A549 (cell line): ENCODE measurements around the gene JARID2.

ENCODE experiments used
- CEBPB ChIP-seq, 2 experiments: fragments of >200 bp in 1 of 2; sonication (Bioruptor Twin) in 1 of 2; formaldehyde crosslinking in 1 of 2; IDR thresholded peaks; 2 replicates each; pipeline ENCODE4 v1.6.1; 2012 to 2016
- EHMT2 ChIP-seq: fragments of 200-600 bp; sonication (generic); IDR thresholded peaks from 2 replicates; pipeline ENCODE4 v1.6.1; 2016; ENCODE audit warnings: antibody characterized with exemption, low read depth, mild to moderate bottlenecking, moderate library complexity
- EP300 ChIP-seq, 2 experiments: fragments of >200 bp; sonication (Bioruptor Twin); formaldehyde crosslinking; IDR thresholded peaks; 2 replicates in 1 of 2; 3 replicates in 1 of 2; pipeline ENCODE4 v1.6.1; 2016 to 2017
- HDAC2 ChIP-seq: fragments of 200-600 bp; sonication (generic); IDR thresholded peaks from 2 replicates; pipeline ENCODE4 v1.6.1; 2016
- MAX ChIP-seq: IDR thresholded peaks from 2 replicates; pipeline ENCODE4 v1.6.1; 2012
- MAZ ChIP-seq: fragments of 150-350 bp; IDR thresholded peaks from 2 replicates; pipeline ENCODE4 v1.6.1; 2014; ENCODE audit warnings: antibody characterized with exemption, low read depth, low read length, borderline replicate concordance
- MYC ChIP-seq: IDR thresholded peaks from 2 replicates; pipeline ENCODE4 v1.6.1; 2012; ENCODE audit warnings: mild to moderate bottlenecking, inconsistent platforms, low read length, improper control_type of control experiment, borderline replicate concordance
- NPAS2 ChIP-seq: fragments of 250-450 bp; sonication (Bioruptor Pico); IDR thresholded peaks from 2 replicates; pipeline ENCODE4 v1.8.0; 2022; ENCODE audit warnings: mild to moderate bottlenecking, moderate library complexity, borderline replicate concordance
- PHF8 ChIP-seq: fragments of 200-600 bp; sonication (generic); IDR thresholded peaks from 2 replicates; pipeline ENCODE4 v1.6.1; 2016; ENCODE audit warnings: low read depth, mild to moderate bottlenecking, antibody characterized with exemption, moderate library complexity, borderline replicate concordance
- POLR2A ChIP-seq: IDR thresholded peaks from 2 replicates; pipeline ENCODE4 v1.6.1; 2012; ENCODE audit warnings: mild to moderate bottlenecking, low read length
- RAD21 ChIP-seq, 2 experiments: fragments of >200 bp in 1 of 2; sonication (Bioruptor Twin) in 1 of 2; formaldehyde crosslinking in 1 of 2; IDR thresholded peaks in 1 of 2; conservative IDR thresholded peaks in 1 of 2; 2 replicates in 1 of 2; 3 replicates in 1 of 2; pipeline ENCODE4 v1.6.1; 2012 to 2018; ENCODE audit warnings: inconsistent platforms in 1 of 2
- RCOR1 ChIP-seq: fragments of 150-350 bp; IDR thresholded peaks from 2 replicates; pipeline ENCODE4 v1.6.1; 2014; ENCODE audit warnings: antibody characterized with exemption, low read length, low read depth
- SMC3 ChIP-seq: fragments of >200 bp; sonication (Bioruptor Twin); formaldehyde crosslinking; IDR thresholded peaks from 3 replicates; pipeline ENCODE4 v1.6.1; 2018; ENCODE audit warnings: inconsistent platforms
- TF ChIP-seq, protein P1 (sequence below): fragments of >200 bp; sonication (Bioruptor Twin); formaldehyde crosslinking; IDR thresholded peaks from 3 replicates; pipeline ENCODE4 v1.5.1; 2016

DNA sequence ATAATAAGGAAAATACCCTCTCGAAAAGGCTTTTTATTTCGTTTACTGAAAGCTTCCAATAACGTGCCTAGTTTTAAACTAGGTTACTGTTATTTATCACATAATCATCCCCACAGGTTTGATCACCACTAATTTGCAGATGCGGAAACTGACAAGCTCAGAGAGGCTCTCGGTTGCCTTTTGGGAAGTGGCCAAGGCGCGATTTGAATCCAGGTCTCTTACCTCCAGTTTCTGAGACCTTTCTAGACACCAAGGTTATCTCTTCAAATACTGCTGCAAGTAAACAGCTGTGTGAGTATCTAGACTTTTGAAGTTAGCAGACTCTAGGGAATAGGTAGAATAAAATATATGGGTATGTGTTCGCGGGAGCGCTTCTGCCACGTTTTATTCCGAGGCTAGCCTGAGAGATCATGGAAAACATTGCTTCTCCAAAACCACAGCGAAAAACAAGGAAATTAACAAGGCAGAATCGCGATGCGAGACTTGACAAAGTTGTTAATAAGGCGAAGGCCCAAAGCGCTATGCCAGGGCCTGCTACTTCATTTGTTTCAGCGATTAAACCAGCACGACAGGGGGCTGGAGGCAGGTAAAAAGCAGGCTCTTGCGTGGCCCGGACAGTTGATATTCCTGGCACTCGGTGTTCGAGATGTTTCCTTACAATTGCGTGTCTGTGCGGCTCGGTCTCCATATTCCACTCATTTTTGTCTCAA, 1.8 kb upstream of the JARID2 start:
- TF ChIP-seq MAZ: no peak
- no peak for TF ChIP-seq MAX
- TF ChIP-seq, protein P1, sequence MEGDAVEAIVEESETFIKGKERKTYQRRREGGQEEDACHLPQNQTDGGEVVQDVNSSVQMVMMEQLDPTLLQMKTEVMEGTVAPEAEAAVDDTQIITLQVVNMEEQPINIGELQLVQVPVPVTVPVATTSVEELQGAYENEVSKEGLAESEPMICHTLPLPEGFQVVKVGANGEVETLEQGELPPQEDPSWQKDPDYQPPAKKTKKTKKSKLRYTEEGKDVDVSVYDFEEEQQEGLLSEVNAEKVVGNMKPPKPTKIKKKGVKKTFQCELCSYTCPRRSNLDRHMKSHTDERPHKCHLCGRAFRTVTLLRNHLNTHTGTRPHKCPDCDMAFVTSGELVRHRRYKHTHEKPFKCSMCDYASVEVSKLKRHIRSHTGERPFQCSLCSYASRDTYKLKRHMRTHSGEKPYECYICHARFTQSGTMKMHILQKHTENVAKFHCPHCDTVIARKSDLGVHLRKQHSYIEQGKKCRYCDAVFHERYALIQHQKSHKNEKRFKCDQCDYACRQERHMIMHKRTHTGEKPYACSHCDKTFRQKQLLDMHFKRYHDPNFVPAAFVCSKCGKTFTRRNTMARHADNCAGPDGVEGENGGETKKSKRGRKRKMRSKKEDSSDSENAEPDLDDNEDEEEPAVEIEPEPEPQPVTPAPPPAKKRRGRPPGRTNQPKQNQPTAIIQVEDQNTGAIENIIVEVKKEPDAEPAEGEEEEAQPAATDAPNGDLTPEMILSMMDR: no peak
- TF ChIP-seq SMC3: no peak
- no peak for TF ChIP-seq RCOR1
- no peak for TF ChIP-seq HDAC2
- no peak for TF ChIP-seq CEBPB (IDR thresholded peaks at IDR 0.05)
- no peak for TF ChIP-seq RAD21 (conservative IDR thresholded peaks at IDR 0.05 in 1 of 2, IDR thresholded peaks at IDR 0.05 in 1 of 2)
- no peak for TF ChIP-seq PHF8
- no peak for TF ChIP-seq EHMT2
- TF ChIP-seq POLR2A: no peak
- no peak for TF ChIP-seq MYC
- no peak for TF ChIP-seq EP300 (IDR thresholded peaks at IDR 0.05)
- TF ChIP-seq NPAS2 (CRISPR knock-in tag): no peak
